HL-60 (cell line): ENCODE data around the gene PIAS4.

Experiments
- DNase-seq, 2 experiments: peaks; one replicate each; pipeline ENCODE4 v3.0.0-alpha.2; 2010 to 2020; ENCODE audit warnings: low read depth in 1 of 2, low spot score in 1 of 2
- H3K27ac ChIP-seq: fragments of 250-450 bp; sonication (Bioruptor Pico); replicated peaks from 2 replicates; pipeline ENCODE4 v1.5.1; 2020; ENCODE audit warnings: mild to moderate bottlenecking, moderate library complexity
- H3K27me3 ChIP-seq: fragments of 250-450 bp; sonication (Bioruptor Pico); 2 replicates; pipeline ENCODE4 v1.5.1; 2021; ENCODE audit warnings: mild to moderate bottlenecking, moderate library complexity; ENCODE audit not compliant: insufficient read depth, poor library complexity, severe bottlenecking
- H3K4me3 ChIP-seq: replicated peaks from 2 replicates; pipeline ENCODE4 v1.5.1; 2011; ENCODE audit warnings: mild to moderate bottlenecking, control low read depth, low read length; ENCODE audit not compliant: insufficient read depth
- GABPA ChIP-seq: IDR thresholded peaks from 2 replicates; pipeline ENCODE4 v1.6.1; 2012; ENCODE audit warnings: low read depth
- POLR2AphosphoS5 ChIP-seq: IDR thresholded peaks from 2 replicates; pipeline ENCODE4 v1.6.1; 2012; ENCODE audit warnings: low read depth
- REST ChIP-seq: IDR thresholded peaks from 2 replicates; pipeline ENCODE4 v1.6.1; 2012; ENCODE audit warnings: low read depth; ENCODE audit not compliant: insufficient replicate concordance
- SPI1 ChIP-seq: IDR thresholded peaks from 2 replicates; pipeline ENCODE4 v1.6.1; 2012; ENCODE audit warnings: low read depth, mild to moderate bottlenecking, borderline replicate concordance
- TF ChIP-seq, protein P1 (sequence below): IDR thresholded peaks from one replicate; pipeline ENCODE4 v1.5.1; 2011; ENCODE audit warnings: low read length, control low read depth, inconsistent platforms; ENCODE audit not compliant: insufficient read depth

Gene PIAS4

GRCh38 chr19:4033028-4033956 lies 25.8 kb downstream of the PIAS4 start:
- TF ChIP-seq POLR2AphosphoS5 (no peak), SPI1 (no peak), GABPA (no peak), REST (no peak)
- TF ChIP-seq, protein P1, sequence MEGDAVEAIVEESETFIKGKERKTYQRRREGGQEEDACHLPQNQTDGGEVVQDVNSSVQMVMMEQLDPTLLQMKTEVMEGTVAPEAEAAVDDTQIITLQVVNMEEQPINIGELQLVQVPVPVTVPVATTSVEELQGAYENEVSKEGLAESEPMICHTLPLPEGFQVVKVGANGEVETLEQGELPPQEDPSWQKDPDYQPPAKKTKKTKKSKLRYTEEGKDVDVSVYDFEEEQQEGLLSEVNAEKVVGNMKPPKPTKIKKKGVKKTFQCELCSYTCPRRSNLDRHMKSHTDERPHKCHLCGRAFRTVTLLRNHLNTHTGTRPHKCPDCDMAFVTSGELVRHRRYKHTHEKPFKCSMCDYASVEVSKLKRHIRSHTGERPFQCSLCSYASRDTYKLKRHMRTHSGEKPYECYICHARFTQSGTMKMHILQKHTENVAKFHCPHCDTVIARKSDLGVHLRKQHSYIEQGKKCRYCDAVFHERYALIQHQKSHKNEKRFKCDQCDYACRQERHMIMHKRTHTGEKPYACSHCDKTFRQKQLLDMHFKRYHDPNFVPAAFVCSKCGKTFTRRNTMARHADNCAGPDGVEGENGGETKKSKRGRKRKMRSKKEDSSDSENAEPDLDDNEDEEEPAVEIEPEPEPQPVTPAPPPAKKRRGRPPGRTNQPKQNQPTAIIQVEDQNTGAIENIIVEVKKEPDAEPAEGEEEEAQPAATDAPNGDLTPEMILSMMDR: no peak
- DNase-seq: no peak
- H3K27ac ChIP-seq: no peak overlapping the region
- no peaks in the 10 kb centered on the region for H3K27me3 ChIP-seq
- no peak overlapping the region for H3K4me3 ChIP-seq

DNA sequence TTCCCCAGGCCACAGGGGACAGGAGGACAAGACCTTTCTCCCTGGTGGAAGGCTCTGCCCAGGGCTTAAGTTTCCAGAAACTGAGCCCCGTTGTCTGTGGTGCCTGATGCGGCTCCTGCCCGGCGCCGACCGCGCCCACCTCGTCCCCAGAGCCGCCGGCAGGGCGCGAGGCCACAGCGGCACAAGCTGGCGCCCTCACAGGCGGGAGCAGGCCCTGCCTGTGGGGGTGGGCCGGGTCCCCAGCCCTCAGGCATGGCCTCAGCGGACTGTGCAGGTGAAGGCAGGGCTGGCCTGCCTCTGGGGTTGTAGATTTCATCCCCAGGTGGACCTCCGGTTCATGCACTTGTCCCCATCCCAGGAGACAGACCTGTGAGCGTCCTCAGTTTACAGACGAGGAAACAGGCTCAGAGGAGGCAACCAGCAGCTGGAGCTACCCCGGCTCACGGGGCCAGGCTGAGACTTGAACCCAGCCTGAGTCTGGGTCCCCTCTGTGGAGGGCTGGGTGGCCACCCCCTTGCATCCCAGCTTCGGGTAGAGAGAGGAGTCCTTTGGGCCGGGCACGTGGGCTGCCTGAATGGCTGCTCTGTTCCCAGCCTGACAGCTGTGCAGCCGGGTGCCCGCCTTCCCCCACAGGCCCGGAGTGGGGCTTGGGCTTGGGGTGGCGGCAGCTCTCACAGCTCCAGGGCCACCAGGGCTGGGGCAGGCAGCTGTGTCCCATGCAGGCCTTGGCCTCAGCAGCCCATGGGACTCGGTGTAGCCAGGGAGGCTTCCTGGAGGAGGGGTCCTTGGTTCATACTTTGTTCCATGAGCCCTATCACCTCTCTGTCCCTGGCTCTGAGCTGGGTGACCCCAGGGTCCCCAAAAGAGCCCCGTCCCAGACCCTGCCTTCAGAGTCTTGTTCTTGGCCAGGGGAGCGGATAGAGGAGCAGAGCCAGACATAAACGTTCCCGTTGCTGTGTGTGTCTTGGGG lies 26.8 kb downstream of the PIAS4 start:
- Histone ChIP-seq H3K4me3 (no peak overlapping the region), H3K27me3 (no peaks in the 10 kb centered on the region)

GRCh38 chr19:4035018-4035566 lies 27.6 kb downstream of the PIAS4 start:
- no peak for DNase-seq
- H3K4me3 ChIP-seq: no peak overlapping the region
- TF ChIP-seq SPI1: no peak

More for the DNA sequence above, 26.8 kb downstream of the PIAS4 start:
- no peak for TF ChIP-seq POLR2AphosphoS5
- no peak overlapping the region for H3K27ac ChIP-seq
- no peak for DNase-seq

DNA sequence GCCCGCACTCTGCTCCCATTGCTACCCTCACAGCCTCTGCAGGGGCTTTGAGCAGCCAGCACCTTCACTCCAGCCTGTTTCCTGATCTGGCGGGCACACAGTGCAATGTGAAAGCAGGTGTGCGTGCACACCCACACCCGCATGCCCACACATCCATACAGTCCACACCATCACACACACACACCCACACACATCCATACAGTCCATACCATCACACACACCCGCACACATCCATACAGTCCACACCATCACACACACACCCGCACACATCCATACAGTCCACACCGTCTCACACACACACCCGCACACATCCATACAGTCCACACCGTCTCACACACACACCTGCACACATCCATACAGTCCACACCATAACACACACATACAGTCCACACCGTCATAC lies 28.0 kb downstream of the PIAS4 start:
- H3K4me3 ChIP-seq: no peak overlapping the region
- TF ChIP-seq SPI1 (no peak), GABPA (no peak), REST (no peak), POLR2AphosphoS5 (no peak)
- TF ChIP-seq, protein P1: no peak
- no peaks in the 10 kb centered on the region for H3K27me3 ChIP-seq
- no peak overlapping the region for H3K27ac ChIP-seq
- no peak for DNase-seq

More at GRCh38 chr19:4035018-4035566, 27.6 kb downstream of the PIAS4 start:
- Histone ChIP-seq H3K27ac (no peak overlapping the region), H3K27me3 (no peaks in the 10 kb centered on the region)
